Measurements from ENCODE around the gene TAF1B. TPM values are rescaled to one million over a fixed set of nuclear protein-coding genes. Genes with fewer than 3 reads are reported as not detected.

Gene TAF1B
- total RNA-seq, 1 donor from 2014 or later, result 22.9 TPM

DNA sequence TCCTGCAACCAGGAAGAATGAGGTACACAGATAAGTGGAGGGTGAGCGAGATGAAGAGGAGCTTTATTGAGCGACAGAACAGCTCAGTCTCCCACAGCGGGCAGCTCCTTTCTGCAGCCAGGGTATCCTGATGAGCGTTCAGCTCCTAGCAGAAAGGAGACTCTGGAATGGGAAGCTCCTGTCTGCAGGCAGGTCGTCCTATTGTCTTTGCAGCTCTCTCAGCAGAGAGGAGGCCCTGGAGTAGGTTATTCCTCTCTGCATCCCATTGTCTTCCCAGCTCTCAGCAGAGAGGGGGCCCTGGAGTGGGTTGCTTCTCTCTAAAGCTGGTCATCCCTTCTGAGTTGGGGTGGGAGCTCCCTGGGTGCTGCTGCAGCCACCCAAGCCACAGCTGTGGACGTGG, 41.2 kb downstream of the TAF1B start:
- Histone ChIP-seq H3K4me3 (no peak overlapping the region), H3K27ac (no peak overlapping the region), H3K4me1 (peaks cover 2% of the 10 kb centered on the region), H3K36me3 (peaks cover 29% of the 10 kb centered on the region), H3K9me3 (peaks cover 7% of the 10 kb centered on the region), H3K27me3 (ENCODE audit: low read depth) (no peaks in the 10 kb centered on the region)
- DNase-seq (no peak), ATAC-seq (no peak)
- TF ChIP-seq, protein P1, sequence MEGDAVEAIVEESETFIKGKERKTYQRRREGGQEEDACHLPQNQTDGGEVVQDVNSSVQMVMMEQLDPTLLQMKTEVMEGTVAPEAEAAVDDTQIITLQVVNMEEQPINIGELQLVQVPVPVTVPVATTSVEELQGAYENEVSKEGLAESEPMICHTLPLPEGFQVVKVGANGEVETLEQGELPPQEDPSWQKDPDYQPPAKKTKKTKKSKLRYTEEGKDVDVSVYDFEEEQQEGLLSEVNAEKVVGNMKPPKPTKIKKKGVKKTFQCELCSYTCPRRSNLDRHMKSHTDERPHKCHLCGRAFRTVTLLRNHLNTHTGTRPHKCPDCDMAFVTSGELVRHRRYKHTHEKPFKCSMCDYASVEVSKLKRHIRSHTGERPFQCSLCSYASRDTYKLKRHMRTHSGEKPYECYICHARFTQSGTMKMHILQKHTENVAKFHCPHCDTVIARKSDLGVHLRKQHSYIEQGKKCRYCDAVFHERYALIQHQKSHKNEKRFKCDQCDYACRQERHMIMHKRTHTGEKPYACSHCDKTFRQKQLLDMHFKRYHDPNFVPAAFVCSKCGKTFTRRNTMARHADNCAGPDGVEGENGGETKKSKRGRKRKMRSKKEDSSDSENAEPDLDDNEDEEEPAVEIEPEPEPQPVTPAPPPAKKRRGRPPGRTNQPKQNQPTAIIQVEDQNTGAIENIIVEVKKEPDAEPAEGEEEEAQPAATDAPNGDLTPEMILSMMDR (IDR thresholded peaks at IDR 0.05), result no peak
- intact Hi-C loops (cut with DNase I), result no loop called here

DNA sequence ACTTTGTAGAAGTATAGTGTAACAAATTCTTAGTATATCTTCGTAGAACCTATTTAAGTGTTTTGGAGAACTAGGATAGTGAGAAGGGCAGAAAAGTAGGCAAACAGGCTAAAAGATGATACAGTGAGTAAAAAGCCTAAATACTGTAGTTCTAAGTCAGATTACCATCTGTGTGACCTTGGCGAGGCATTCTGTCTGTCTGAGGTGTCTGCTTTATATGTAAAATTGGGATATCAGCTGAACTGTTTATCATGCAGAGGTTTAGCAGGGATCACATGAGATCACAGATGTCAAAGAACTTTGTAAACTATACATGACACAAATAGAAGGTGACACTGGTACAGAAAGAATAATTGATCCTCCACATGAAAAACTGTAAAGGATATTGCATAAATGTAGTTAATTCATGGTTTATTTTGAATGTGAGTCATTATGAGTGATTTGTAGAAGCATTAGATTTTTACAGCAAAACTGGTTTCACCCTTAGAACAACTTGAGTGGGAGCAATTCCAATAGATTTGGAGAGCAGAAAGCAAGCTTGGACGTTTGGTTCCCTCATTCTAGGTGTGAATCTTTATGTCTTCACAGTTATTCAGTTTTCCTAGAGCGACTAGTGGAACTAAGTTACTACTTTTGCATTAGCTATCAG, 41.9 kb downstream of the TAF1B start:
- no peaks in the 10 kb centered on the region for H3K27me3 ChIP-seq (ENCODE audit: low read depth)
- H3K27ac ChIP-seq, result no peak overlapping the region
- no peak for ATAC-seq
- intact Hi-C loops (cut with DNase I), result no loop called here
- H3K36me3 ChIP-seq, result peaks cover 23% of the 10 kb centered on the region
- peaks cover 7% of the 10 kb centered on the region for H3K9me3 ChIP-seq
- TF ChIP-seq, protein P1 (IDR thresholded peaks at IDR 0.05), result no peak
- H3K4me1 ChIP-seq, result peaks cover 9% of the 10 kb centered on the region
- no peak for DNase-seq
- H3K4me3 ChIP-seq, result no peak overlapping the region

DNA sequence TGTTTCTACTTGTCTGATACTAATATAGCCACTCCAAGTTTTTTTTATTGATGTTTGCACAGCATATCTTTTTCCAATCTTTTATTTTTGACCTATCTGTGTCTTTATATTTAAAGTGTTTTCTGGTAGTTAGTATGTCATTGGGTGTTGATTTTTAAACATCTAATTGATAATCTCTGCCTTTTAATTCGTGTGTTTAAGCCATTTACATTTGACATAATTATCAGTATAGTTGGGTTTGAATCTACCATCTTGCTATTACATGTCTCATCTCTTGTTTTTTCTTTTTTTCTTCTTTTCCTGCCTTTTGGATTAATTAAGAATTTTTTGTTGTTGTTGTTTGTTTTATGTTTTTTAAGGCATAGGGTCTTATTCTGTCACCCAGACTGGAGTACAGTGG, 44.2 kb downstream of the TAF1B start:
- Histone ChIP-seq H3K4me1 (peaks cover 13% of the 10 kb centered on the region), H3K4me3 (no peak overlapping the region), H3K9me3 (peaks cover 7% of the 10 kb centered on the region), H3K36me3 (peaks cover 24% of the 10 kb centered on the region), H3K27ac (no peak overlapping the region), H3K27me3 (ENCODE audit: low read depth) (no peaks in the 10 kb centered on the region)
- DNase-seq (no peak), ATAC-seq (no peak)
- TF ChIP-seq, protein P1 (IDR thresholded peaks at IDR 0.05), result no peak
- intact Hi-C loops (cut with DNase I), result no loop called here

DNA sequence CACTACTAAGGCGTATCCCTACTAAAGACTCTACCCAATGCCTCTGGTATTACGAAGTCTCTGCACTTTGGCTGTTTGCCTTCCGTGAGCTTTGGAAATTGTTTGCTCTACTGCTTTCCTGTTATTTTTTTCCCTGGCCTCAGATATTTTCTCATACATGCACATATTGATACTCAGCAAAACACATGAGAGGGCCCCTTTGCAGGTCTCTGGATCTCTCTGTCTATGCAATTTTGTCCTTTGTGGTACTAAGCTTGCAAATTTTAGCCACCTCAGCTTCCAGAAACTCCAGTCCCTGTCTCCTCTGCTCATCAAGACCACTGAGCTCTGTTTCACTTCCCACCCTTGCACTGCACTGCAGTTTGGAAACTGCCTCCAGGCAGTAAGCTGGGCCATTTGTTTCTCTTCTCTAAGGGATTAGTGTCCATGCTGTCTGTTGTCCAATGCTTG, 46.6 kb downstream of the TAF1B start:
- TF ChIP-seq, protein P1 (IDR thresholded peaks at IDR 0.05), result no peak
- ATAC-seq (no peak), DNase-seq (no peak)
- Histone ChIP-seq H3K27me3 (ENCODE audit: low read depth) (no peaks in the 10 kb centered on the region), H3K4me3 (no peak overlapping the region), H3K36me3 (peaks cover 4% of the 10 kb centered on the region), H3K4me1 (peaks cover 13% of the 10 kb centered on the region), H3K9me3 (peaks cover 7% of the 10 kb centered on the region), H3K27ac (no peak overlapping the region)
- intact Hi-C loops (cut with DNase I), result no loop called here

DNA sequence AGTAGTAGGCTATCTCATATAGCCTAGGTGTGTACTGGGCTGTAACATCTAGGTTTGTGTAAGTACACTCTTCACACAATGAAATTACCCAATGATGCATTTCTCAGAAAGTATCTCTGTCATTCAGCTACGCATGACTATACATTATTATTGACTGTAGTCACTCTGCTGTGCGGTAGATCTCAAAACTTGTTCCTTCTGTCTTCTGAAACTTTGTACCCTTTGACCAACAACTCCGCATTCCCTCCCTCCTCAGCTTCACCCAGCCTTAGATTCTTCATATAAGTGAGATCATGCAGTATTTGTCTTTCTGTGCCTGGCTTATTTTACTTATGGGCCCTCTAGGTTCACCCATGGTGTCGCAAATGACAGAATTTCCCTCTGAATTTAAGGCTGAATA, 49.0 kb downstream of the TAF1B start:
- no peak for ATAC-seq
- no peak for DNase-seq
- H3K9me3 ChIP-seq, result peaks cover 1% of the 10 kb centered on the region
- no peak overlapping the region for H3K27ac ChIP-seq
- intact Hi-C loops (cut with DNase I), result no loop called here
- H3K4me1 ChIP-seq, result peaks cover 27% of the 10 kb centered on the region
- no peaks in the 10 kb centered on the region for H3K27me3 ChIP-seq (ENCODE audit: low read depth)
- peaks cover 4% of the 10 kb centered on the region for H3K36me3 ChIP-seq
- TF ChIP-seq, protein P1 (IDR thresholded peaks at IDR 0.05), result no peak
- no peak overlapping the region for H3K4me3 ChIP-seq
